GM23338 (cell line): Measurements from ENCODE around the gene TTC6. TPM values are rescaled to one million over a fixed set of nuclear protein-coding genes. Genes with fewer than 3 reads are reported as not detected.

Experiments
- ATAC-seq: fragments of 200-7000 bp; cut with Tn5 transposase; 3 replicates; pipeline ENCODE4 v1.9.1; 2020
- DNase-seq: peaks from one replicate; pipeline ENCODE4 v3.0.0-alpha.2; 2015; ENCODE audit warnings: low spot score
- H2AFZ ChIP-seq: fragments of 200-600 bp; sonication (generic); 2 replicates; pipeline ENCODE4 v1.8.0; 2016; ENCODE audit warnings: antibody characterized with exemption, mild to moderate bottlenecking, moderate library complexity
- H3F3A ChIP-seq: fragments of 200-600 bp; sonication (generic); replicated peaks from 2 replicates; pipeline ENCODE4 v1.8.0; 2017; ENCODE audit warnings: antibody characterized with exemption, mixed run types, low read depth
- H3K27ac ChIP-seq: fragments of 200-600 bp; sonication (generic); 2 replicates; pipeline ENCODE4 v1.6.1; 2016; ENCODE audit warnings: low read depth
- H3K27me3 ChIP-seq: fragments of 200-600 bp; sonication (generic); 2 replicates; pipeline ENCODE4 v1.8.0; 2016; ENCODE audit warnings: mild to moderate bottlenecking, mixed run types, moderate library complexity; ENCODE audit not compliant: insufficient read depth
- H3K36me3 ChIP-seq: fragments of 200-600 bp; sonication (generic); 2 replicates; pipeline ENCODE4 v1.8.0; 2016; ENCODE audit warnings: mild to moderate bottlenecking; ENCODE audit not compliant: insufficient read depth
- H3K4me1 ChIP-seq: fragments of 200-600 bp; sonication (generic); 2 replicates; pipeline ENCODE4 v1.8.0; 2016; ENCODE audit warnings: mild to moderate bottlenecking, moderate library complexity; ENCODE audit not compliant: insufficient read depth
- H3K4me2 ChIP-seq: fragments of 200-600 bp; sonication (generic); 2 replicates; pipeline ENCODE4 v1.7.1; 2017; ENCODE audit warnings: mixed run types
- H3K4me3 ChIP-seq: fragments of 200-600 bp; sonication (generic); 2 replicates; pipeline ENCODE4 v1.6.1; 2016; ENCODE audit warnings: mixed run types
- H3K79me2 ChIP-seq: fragments of 200-600 bp; sonication (generic); replicated peaks from 2 replicates; pipeline ENCODE4 v1.8.0; 2017; ENCODE audit warnings: mild to moderate bottlenecking; ENCODE audit not compliant: insufficient read depth
- H3K9me2 ChIP-seq: fragments of 200-600 bp; sonication (generic); 2 replicates; pipeline ENCODE4 v1.8.0; 2017; ENCODE audit not compliant: insufficient read depth
- H4K20me1 ChIP-seq: fragments of 200-600 bp; sonication (generic); replicated peaks from 2 replicates; pipeline ENCODE4 v1.8.0; 2017; ENCODE audit warnings: mild to moderate bottlenecking; ENCODE audit not compliant: insufficient read depth
- H3K27ac Mint-ChIP-seq: 2 replicates; pipeline ENCODE4 v1.8.0; 2020; ENCODE audit warnings: inconsistent platforms, mild to moderate bottlenecking, moderate library complexity, mixed read lengths
- H3K27me3 Mint-ChIP-seq: 3 replicates; pipeline ENCODE4 v1.8.0; 2022; ENCODE audit warnings: low read depth, mild to moderate bottlenecking, moderate library complexity, mixed read lengths, inconsistent platforms; ENCODE audit not compliant: insufficient read depth, poor library complexity
- H3K36me3 Mint-ChIP-seq: 3 replicates; pipeline ENCODE4 v1.8.0; 2021; ENCODE audit warnings: low read depth, mild to moderate bottlenecking, inconsistent platforms, moderate library complexity, mixed read lengths
- H3K4me1 Mint-ChIP-seq: 3 replicates; pipeline ENCODE4 v1.8.0; 2020; ENCODE audit warnings: mild to moderate bottlenecking, inconsistent platforms, mixed read lengths
- H3K4me3 Mint-ChIP-seq: 3 replicates; pipeline ENCODE4 v1.8.0; 2021; ENCODE audit warnings: moderate library complexity, mild to moderate bottlenecking, inconsistent platforms, mixed read lengths
- H3K9me3 Mint-ChIP-seq: 3 replicates; pipeline ENCODE4 v1.8.0; 2020; ENCODE audit warnings: moderate library complexity, mild to moderate bottlenecking, inconsistent platforms, mixed read lengths
- EZH2 ChIP-seq: fragments of 200-600 bp; sonication (generic); IDR thresholded peaks from one replicate; pipeline ENCODE4 v1.8.0; 2017; ENCODE audit warnings: antibody characterized with exemption, mild to moderate bottlenecking, low read depth; ENCODE audit not compliant: unreplicated experiment
- EZH2phosphoT487 ChIP-seq: fragments of 200-600 bp; sonication (generic); IDR thresholded peaks from one replicate; pipeline ENCODE4 v1.8.1; 2018; ENCODE audit warnings: antibody characterized with exemption; ENCODE audit not compliant: unreplicated experiment
- JUNB ChIP-seq: IDR thresholded peaks from one replicate; pipeline ENCODE4 v1.6.1; 2016; ENCODE audit warnings: antibody characterized with exemption; ENCODE audit not compliant: unreplicated experiment
- NANOG ChIP-seq: IDR thresholded peaks from 2 replicates; pipeline ENCODE4 v1.6.1; 2016; ENCODE audit warnings: antibody characterized with exemption, borderline replicate concordance
- POLR2AphosphoS5 ChIP-seq: IDR thresholded peaks from 2 replicates; pipeline ENCODE4 v1.6.1; 2016; ENCODE audit warnings: antibody characterized with exemption, low read depth
- STAT1 ChIP-seq: IDR thresholded peaks from one replicate; pipeline ENCODE4 v1.6.1; 2016; ENCODE audit warnings: antibody characterized with exemption; ENCODE audit not compliant: unreplicated experiment
- ZNF331 ChIP-seq: fragments of 250-450 bp; sonication (Bioruptor Pico); IDR thresholded peaks from 2 replicates; pipeline ENCODE4 v1.5.0; 2020; ENCODE audit warnings: low read depth, mild to moderate bottlenecking, moderate library complexity
- polyA plus RNA-seq: library from polyadenylated mRNA; unstranded; fragments of >200 nt; fragmentation: Nextera tagmentation; extraction: Ambion mirVana; gene quantifications from 2 replicates; pipeline ENCODE4 v1.2.1, GENCODE V29; 2016
- total RNA-seq: library from RNA; depleted of rRNA; stranded (reverse); fragments of >200 nt; shearing (Covaris generic); gene quantifications from 2 replicates; pipeline ENCODE4 v1.2.3, GENCODE V29; 2014
- TF ChIP-seq, protein P1 (sequence below): IDR thresholded peaks from 2 replicates; pipeline ENCODE4 v1.6.1; 2016; ENCODE audit warnings: antibody characterized with exemption

Gene TTC6
- total and polyA plus RNA-seq, 2 experiments from 2014 or later, result 0.31 TPM; not detected in 1

GRCh38 chr14:37587881-37588666 is 7.4 kb upstream of the TTC6 start:
- Mint-ChIP-seq H3K9me3 (no peaks in the 10 kb centered on the region; the same call in 2 of the 3 replicates), H3K4me3 (peak overlapping the region; percentile 73), H3K4me1 (peaks cover 60% of the 10 kb centered on the region), H3K27me3 (peaks cover 97% of the 10 kb centered on the region), H3K27ac (no peak overlapping the region), H3K36me3 (no peaks in the 10 kb centered on the region)
- Histone ChIP-seq H4K20me1 (peaks cover 19% of the 10 kb centered on the region), H3K79me2 (no peaks in the 10 kb centered on the region), H3K4me3 (peak overlapping the region; percentile 75), H3K27me3 (peaks cover 100% of the 10 kb centered on the region), H3K27ac (no peak overlapping the region), H3K36me3 (no peaks in the 10 kb centered on the region), H2AFZ (peak overlapping the region; percentile 73), H3K4me2 (peak overlapping the region; percentile 93), H3K4me1 (peaks cover 68% of the 10 kb centered on the region), H3F3A (peaks cover 6% of the 10 kb centered on the region), H3K9me2 (no peaks in the 10 kb centered on the region)
- DNase-seq, result peak; percentile 80
- TF ChIP-seq POLR2AphosphoS5 (no peak), EZH2 (peak; percentile 59), EZH2phosphoT487 (peak; percentile 61)
- peak; percentile 4 for ATAC-seq

- Histone ChIP-seq H3K4me2 (peak overlapping the region; percentile 93), H3K27me3 (peaks cover 100% of the 10 kb centered on the region), H3K36me3 (no peaks in the 10 kb centered on the region), H2AFZ (no peak overlapping the region; the same call in 1 of the 2 replicates), H3K9me2 (no peaks in the 10 kb centered on the region), H3K4me3 (peak overlapping the region; percentile 75), H3K27ac (no peak overlapping the region), H4K20me1 (peaks cover 25% of the 10 kb centered on the region), H3F3A (peaks cover 6% of the 10 kb centered on the region), H3K79me2 (no peaks in the 10 kb centered on the region), H3K4me1 (peaks cover 68% of the 10 kb centered on the region)
- Mint-ChIP-seq H3K4me3 (peak overlapping the region; percentile 73), H3K36me3 (no peaks in the 10 kb centered on the region), H3K9me3 (no peaks in the 10 kb centered on the region; the same call in 2 of the 3 replicates), H3K27ac (no peak overlapping the region), H3K4me1 (peaks cover 58% of the 10 kb centered on the region), H3K27me3 (peaks cover 97% of the 10 kb centered on the region)
- ATAC-seq (no peak), DNase-seq (peak; percentile 62)
- TF ChIP-seq, protein P1, sequence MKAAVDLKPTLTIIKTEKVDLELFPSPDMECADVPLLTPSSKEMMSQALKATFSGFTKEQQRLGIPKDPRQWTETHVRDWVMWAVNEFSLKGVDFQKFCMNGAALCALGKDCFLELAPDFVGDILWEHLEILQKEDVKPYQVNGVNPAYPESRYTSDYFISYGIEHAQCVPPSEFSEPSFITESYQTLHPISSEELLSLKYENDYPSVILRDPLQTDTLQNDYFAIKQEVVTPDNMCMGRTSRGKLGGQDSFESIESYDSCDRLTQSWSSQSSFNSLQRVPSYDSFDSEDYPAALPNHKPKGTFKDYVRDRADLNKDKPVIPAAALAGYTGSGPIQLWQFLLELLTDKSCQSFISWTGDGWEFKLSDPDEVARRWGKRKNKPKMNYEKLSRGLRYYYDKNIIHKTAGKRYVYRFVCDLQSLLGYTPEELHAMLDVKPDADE, result no peak
- no peak for TF ChIP-seq EZH2
- no peak for TF ChIP-seq ZNF331 (CRISPR knock-in tag)
- no peak for TF ChIP-seq STAT1
- TF ChIP-seq JUNB, result no peak
- no peak for TF ChIP-seq NANOG
Observed at GRCh38 chr14:37588667-37588955, 6.8 kb upstream of the TTC6 start.
